ENCODE data around the gene MKNK2.
"Not testable (repeated sequence)": the region's sequence is repeated elsewhere in the genome, so short reads cannot be mapped to it uniquely, and the experiment has no call there.

Gene MKNK2

DNA sequence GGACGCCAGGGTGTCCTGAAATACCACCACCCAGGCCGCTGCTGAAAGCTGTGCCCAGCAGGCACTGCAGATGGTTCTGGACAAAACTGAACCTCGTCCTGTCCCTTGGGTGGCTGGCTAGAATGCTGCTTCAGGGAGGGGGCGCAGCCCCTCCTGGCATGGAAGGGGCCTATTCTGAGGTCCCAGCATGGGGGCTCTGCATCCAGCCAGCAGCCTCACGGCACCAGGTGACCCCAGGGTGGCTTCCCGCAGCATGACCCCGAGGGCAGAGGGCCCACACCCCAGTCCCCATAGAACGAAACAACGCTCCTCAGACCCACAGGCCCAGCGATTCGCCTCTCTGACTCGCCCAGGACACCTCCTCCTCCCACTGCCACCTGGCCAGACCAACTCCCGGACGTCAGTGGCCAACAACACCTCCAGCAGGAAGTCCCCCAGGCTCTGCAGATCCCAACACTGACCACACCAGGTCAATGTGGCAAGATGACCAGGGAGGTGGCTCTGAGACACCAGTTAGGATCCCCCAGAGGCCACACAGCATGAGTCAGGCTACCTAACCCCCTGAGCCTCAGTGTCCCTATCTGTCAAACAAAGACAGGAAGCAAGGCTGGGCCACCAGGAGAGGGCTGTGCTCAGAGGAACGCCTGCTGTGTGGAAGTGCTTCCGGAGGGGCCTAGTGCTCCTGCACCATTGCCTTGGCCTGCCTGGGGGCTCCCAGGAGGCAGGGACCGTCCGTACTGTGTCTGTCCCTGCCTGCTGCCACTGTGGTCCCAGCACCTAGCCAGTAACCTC lies 6.1 kb downstream of the MKNK2 start:
- DNase-seq (ENCODE audit: low read depth in 2 of 2, low spot score in 1 of 2) = no peak

DNA sequence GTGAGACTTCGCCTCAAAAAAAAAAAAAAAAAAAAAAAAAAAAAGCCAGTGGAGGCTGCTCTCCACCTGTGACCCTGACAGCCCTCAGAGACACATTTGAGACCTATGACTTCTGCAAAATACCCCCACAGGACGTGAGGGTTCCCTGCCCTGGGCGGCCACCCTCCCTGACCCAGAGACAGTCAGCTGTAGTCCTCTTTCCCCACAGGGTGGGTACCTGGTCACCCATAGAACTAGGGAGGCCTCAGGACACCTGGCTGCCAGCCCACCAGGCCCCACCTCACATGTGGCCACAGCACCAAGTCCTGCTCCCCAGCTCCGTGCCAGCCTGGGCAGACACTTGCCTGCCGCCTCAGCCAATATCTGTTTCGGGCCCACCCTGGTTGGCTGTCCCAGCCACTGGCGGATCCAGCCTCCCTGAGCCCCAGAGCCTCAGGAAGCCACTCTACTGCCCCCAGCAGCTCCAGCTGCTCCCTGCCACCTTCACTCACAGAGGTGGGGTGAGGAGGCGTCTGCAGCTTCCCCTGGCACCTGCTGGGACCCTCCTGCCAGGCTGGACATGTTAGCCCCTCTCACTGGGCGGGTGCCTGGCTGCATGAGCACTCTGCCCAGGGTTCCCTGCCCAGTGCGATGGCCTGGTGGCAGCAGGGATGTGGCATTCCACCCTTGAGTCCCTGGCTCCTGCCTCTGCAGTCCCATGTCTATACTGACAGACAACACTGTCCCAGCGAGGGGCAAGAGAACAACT lies 6.9 kb downstream of the MKNK2 start:
- no peak for DNase-seq (ENCODE audit: low read depth in 2 of 2, low spot score in 1 of 2)

DNA sequence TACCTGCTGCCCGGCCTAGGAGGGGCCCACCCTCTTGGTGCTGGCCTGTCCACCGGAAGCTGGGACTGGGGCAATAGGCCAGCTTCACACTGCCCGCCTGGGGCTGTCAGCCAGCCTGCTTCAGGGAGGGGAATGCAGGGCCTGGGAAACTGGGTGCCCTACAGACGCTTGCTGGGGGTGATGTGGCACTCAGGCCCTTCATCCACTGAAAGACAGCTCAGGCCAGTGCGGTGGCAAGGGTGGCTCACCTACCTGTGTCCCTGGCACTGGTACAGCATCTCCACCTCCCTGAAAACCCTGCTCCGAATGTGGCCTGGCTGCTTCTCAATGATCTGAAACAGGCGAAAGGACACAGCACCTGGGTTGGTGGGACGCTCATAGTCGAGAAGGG lies 7.8 kb downstream of the MKNK2 start:
- no peak for DNase-seq (ENCODE audit: low read depth in 2 of 2, low spot score in 1 of 2)

DNA sequence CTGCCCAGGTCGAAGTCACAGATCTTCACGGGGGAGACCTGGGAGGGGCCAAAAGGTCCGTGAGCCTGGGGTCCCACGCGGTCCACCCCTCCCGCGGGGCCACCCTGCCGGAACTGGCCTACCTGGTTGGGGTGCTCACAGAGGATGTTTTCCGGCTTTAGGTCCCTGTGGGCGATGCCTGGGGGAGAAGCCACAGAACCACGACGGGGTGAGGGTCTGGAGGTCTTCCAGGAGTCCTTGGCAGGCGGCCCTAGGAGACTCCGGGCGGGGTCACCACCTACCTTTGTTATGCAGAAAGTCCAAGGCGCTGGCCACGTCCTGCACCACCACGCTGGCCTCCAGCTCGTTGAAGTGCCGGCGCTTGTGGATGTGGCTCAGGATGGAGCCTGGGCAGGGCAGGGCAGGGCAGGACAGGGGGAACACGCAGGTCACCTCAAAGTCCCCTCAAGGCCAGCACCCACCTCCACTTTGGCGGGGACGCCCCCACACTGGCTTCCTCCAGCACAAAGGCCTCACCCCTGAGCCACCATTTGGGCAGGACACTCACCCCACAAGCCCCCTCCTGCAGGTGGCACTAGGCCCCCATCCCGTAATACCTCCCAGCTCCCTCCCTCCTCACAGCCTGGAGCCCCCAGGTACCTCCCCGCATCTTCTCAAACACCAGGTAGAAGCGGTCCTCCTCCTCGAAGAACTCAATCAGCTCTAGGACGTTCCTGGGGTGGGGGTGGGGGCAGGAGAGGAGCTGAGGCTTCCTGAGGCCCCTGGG lies 8.4 kb downstream of the MKNK2 start:
- no peak for DNase-seq (ENCODE audit: low read depth in 2 of 2, low spot score in 1 of 2)

DNA sequence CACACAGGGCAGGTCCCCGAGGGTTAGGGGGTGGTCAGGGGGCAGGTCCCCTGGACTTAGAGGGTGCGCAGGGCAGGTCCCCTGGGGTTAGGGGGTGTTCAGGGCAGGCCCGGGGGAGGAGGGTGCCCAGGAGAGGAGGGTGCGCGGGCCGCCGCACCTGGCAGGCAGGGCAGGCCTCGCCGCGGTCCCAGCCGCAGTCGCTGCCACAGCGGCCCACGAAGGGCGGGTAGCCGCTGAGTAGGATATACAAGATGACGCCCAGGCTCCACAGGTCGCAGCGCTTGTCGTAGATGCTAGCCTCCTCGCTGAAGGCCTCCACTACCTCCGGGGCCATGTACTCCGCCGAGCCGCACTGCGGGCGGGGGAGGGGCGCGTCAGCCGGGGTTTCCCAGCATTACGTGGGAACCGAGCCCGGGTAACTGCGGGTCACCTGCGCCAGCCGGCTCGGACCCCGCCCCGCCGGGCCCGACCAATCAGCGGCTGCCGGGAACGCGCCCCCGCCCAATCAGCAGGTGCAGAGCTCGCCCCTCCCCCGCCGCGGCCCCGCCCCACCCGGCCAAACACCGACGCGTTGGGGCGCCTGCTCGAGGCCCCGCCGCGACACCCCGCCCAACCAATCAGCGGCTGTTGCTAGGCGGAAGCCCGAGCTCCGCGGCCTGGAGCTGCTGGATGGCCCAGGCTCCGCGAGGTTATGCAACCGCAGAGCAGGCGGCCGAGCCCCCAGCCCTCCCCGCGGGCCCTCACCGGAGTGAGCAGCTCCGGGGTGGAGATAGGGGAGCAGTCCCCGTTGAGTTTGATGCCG lies 9.2 kb downstream of the MKNK2 start:
- peak; percentile 99 for DNase-seq (ENCODE audit: low read depth in 2 of 2, low spot score in 1 of 2)

DNA sequence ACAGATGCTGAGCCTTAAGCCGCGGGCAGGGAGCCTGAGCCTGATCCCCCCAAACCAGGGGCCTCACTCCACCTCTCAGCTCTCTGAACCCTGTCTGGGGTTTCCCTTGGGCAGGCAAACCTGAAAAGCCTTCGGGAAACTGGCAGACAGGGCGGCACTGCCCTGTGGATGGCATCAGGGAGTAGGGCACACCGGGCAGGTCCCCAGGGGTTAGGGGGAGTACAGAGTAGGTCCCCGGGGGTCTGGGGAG lies 9.7 kb downstream of the MKNK2 start:
- no peak for DNase-seq (ENCODE audit: low read depth in 2 of 2, low spot score in 1 of 2)

DNA sequence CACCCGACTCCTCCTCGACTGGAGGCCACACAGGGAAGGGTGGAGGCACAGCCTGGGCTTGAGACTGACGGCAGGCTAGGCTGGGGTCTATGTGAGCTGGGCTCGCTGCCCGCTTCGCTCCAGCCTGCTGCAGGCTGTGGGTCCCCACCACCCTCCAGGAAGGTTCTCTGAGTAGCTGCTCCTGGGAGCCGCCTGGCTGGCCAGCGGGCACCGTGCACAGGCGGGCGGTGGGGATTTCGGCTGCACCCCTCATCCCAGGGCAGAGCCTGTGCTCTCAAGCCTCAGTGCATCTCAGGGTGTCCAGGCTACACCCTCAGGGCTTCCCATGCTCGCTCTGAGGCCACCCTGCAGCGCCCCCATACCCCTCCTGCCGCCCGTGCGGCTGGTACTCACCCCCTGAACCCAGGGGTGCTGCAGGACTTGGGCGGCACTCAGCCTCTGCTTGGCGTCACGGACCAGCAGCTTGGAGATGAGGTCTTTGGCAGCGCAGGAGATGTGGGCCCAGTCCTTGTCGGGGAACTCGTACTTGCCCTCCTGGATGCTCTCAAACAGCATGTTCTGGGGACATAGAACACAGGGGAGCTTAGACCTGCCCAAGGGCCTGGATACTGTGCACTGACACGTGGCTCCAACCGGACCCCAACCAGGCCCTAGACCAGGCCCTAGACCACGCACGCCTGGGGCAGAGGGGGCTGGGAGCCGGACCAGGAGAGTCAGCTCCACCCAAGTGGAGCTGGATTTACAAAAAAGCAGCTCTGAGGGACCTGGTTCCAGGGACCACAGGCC lies 10.2 kb downstream of the MKNK2 start:
- no peak for DNase-seq (ENCODE audit: low read depth in 2 of 2, low spot score in 1 of 2)

DNA sequence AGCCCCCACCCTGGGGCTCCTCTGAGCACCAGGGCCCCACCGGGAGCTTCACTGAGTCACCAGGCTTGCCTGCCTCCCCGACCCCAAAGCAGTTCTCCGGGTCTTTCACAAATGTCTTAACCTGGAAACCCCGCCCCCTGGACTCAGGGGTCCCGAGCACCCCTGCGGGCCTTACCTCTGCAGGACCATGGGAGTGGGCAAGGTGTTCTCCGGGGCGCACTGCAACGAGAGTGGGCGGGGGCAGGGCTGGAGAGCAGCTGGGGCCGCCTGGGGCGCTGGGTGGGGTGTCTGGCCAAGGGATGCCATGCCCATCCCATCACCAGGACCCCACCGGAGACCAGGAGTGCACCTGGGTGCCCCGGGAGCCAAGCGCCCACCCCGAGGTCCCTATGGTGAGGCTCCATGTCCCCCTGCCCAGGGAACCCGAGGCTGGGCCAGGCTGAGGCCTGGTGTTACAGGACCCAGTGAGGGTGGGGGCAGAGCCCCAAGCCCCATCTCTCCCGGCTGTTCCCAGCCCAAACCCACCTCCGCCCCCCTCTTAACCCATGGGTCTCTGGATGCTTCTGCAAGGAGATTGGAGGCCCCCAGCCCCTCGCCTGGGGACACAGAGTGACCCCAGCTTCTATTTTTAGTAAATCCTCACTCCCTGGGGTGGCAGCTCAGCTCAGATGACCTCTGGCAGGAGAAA lies 10.9 kb downstream of the MKNK2 start:
- DNase-seq (ENCODE audit: low read depth in 2 of 2, low spot score in 1 of 2) = no peak

DNA sequence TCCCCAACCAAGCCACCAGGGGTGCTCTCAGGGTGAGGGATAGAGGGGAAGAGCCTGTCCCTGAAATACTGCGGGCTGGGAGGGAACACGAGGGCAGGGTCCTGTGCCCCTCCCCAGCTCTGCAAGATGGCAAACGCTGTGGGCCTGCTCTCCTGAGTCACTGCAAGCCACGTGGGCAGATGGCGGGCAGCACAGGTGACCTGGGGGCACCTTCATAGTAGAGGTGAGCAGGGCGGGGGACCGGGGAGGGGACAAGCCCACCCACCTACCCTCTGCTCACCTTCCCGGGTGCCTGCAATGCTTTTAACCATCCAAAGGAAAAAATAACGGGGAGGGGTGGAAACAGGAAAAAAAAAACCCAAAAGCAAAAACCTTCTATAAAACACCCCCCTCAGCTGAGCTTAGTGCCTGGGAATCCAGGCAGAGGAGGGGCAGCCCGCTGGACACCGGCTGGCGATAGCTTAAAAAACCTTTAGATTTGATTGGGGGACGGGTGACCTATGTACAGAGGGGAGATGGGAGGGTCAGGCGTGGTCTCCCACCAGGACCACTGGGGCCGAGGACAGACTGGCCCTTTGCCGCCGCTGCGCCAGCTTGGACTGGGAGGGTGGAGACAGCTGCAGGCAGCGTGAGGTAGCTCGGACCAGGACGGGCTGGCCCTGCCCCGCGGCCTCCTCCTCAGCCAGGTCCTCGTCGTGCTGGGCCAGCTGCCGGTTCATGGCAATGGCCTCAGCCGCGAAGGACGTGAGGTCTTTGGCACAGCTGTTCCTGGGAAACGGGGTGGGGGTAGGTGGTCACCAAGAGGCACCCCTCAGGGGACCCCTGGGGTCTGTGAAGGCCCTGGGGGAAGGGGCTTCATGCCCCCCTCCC lies 11.7 kb downstream of the MKNK2 start:
- DNase-seq (ENCODE audit: low read depth in 2 of 2, low spot score in 1 of 2) = no peak

DNA sequence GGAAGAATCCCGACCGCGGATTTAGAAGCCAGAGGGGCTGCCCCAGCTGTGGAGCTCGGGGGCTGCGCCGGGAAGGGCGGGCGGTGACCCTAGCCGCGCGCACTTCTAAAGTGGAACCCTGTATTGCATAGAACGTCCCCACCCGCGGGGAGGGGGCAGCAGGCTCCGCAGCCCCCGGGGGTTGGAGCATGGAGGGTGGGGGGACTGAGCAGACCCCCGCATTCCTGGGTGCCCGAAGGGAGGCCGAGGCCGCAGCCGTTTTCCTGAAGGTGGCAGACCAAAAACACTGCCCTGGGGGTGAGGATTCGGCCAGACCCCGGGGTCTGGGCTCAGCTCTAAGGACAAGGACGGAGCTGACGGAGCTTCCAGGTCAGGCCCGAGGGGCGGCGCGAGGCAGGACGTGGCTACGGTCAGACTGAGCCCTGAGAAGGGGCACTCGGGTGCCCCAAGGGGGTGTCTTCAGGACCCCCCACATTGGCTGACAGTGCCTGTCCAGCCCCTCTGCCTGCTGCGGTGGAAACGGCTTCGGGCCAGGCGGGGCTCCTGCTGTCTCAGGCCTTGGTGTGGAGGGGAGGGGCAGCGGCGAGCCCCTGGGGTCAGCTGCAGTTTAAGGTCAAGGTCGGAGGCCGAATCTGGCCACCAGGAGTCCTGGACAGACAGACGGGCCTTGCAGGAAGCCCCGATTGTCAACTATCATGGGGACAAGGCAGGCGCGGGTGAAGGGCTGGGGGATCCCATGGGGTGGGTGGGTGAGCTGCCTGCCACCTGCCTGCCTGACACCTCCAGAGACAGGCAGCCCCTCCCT lies 12.6 kb downstream of the MKNK2 start:
- DNase-seq (ENCODE audit: low read depth in 2 of 2, low spot score in 1 of 2) = no peak

DNA sequence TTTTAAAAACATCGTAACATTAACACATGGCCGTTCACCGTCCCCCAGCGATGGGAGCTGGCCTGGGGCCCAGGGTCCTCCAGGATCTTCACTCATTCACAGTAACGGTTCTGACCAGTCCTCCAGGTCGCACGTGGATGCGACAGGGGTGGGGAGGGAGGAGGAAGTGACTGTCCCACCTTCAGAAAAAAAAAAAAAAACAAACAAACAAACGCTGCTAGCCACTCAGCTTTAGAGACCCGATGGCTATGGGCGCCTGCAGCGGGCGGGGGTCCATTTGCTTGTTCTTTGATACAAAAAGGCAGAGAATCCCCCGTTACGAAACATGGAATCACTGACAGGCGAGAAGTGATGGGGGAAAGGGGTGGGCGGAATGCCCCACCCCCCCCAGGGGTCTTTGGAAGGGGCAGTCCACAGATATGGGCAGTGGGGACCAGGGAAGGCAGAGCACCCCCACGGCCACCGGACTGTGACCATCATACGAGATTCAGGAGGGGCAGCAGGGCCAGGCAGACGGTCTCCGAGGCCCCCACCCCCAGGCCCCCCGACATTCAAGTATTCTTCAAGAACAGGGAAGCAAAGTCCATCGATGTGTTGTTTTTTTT lies 13.3 kb downstream of the MKNK2 start:
- no peak for DNase-seq (ENCODE audit: low read depth in 2 of 2, low spot score in 1 of 2)

DNA sequence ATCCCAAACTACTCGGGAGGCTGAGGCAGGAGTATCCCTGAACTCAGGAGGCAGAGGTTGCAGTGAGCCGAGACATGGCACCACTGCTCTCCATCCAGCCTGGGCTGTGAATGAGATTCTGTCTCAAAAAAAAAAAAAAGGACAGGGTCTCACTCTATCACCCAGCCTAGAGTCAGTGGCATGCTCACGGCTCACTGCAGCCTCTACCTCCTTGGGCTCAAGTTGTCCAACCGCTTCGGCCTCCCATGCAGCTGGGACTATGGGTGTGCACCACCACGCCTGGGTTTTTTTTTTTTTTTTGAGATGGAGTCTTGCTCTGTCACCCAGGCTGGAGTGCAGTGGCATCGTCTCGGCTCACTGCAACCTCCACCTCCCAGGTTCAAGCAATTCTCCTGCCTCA lies 14.6 kb downstream of the MKNK2 start:
- DNase-seq (ENCODE audit: low read depth in 2 of 2, low spot score in 1 of 2) = no peak

DNA sequence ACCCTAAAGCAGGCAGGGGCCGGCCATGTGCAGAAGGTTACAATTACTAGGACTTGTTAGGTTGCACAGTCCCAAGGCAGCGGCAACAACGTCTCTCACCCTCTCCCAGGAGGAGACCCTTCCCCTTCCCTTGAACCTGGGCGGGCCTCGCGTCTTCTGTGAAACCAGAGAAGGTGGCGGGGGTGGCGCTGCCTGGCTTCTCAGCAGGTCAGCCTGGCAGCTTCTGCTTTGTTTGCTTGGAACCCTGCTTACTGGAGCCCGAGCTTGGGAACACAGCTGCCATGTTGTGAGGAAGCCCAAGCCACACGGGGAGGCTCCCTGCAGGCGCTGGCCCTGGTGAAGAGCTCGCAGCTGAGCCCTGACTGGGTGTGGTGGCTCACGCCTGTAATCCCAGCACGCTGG lies 15.5 kb downstream of the MKNK2 start:
- no peak for DNase-seq (ENCODE audit: low read depth in 2 of 2, low spot score in 1 of 2)

DNA sequence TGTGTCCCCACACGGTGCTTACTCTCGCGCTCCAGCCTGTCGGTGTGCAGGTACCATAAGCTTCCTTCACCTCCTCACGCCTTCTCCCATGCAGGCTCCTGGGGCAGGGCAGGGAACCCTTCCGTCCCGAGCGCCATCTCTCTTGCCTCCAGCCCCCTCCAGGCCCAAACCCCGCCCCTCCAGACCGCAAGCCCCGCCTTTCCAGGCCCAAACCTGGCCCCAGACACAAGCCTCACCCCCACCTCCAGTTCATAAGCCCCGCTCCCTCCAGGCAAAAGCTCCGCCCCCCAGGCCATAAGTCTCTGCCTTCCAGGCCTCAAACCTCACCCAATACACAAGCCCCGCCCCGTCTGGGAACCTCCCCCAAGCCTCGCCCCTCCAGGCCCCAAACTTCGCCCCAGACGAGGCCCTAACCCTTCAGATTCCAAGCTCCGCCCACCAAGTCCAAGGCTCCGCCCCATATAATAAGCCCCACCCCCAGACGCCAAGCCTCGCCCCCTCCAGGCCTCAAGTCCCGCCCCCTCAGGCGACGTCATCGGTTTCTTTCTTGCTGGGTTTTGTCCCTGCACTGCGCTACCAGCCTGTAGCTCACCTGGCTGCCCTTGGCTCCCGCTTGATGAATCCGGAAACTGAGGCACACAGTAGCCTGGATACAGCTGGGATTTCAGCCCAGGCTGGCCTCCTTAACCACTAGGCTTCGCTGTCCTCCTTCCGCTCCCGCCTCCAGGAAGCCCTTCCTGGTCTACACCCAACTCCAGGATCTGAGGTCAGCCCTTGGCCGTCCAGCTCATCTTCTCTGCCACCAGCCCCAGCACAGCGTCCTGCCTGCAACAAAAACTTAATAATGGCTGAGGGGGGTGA lies 16.1 kb downstream of the MKNK2 start:
- DNase-seq (ENCODE audit: low read depth in 2 of 2, low spot score in 1 of 2) = no peak

DNA sequence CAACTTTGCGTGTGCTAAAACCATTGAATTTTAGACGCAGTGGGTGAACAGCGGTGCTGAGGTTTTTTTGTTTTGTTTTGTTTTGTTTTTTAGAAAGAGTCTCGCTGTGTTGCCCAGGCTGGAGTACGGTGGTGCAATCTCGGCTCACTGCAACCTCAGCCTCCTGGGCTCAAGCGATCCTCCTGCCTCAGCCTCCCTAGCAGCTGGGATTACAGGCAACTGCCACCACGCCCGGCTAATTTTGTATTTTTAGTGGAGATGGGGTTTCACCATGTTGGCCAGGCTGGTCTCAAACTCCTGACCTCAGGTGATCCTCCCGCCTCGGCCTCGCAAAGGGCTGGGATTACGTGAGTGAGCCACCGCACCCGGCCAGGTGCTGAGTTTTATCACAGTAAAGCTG lies 16.8 kb downstream of the MKNK2 start:
- DNase-seq (ENCODE audit: low read depth in 2 of 2, low spot score in 1 of 2) = not testable (repeated sequence)

DNA sequence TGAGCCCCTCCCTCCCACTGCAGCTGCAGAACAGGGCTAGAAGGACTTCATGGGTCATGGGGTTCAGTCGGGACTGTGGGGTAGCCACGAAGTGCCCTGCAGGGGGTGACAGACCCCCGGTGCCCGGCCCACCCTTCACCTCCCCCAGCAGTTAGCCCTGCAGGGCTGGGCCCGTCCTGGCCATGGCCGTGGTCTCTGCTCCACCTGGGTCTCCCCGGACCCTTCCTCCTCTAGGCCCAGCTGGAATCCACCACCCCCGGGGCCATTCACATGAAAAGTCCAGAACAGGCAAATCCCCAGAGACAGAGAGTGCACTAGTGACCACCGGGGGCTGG lies 17.3 kb downstream of the MKNK2 start:
- no peak for DNase-seq (ENCODE audit: low read depth in 2 of 2, low spot score in 1 of 2)
